G401 (cell line): ENCODE results near the gene RIBC2. TPM values are rescaled to one million over a fixed set of nuclear protein-coding genes. Genes with fewer than 3 reads are reported as not detected.
"Not testable (repeated sequence)": the region's sequence is repeated elsewhere in the genome, so short reads cannot be mapped to it uniquely, and the experiment has no call there.

Experiments
- DNase-seq: peaks from one replicate; pipeline ENCODE4 v3.0.0-alpha.2; 2015; ENCODE audit warnings: low spot score
- in situ Hi-C: cut with HindIII; loops from 2 replicates; pipeline ENCODE4 v1.10.0; 2016; ENCODE audit warnings: low sequenced_read_pairs, mixed read lengths
- total RNA-seq: library from RNA; depleted of rRNA; stranded (reverse); fragments of >200 nt; shearing (Covaris generic); gene quantifications from 2 replicates; pipeline ENCODE4 v1.2.3, GENCODE V29; 2014

The RIBC2 gene
- total RNA-seq, 1 experiment from 2014 or later = 6.6 TPM

DNA sequence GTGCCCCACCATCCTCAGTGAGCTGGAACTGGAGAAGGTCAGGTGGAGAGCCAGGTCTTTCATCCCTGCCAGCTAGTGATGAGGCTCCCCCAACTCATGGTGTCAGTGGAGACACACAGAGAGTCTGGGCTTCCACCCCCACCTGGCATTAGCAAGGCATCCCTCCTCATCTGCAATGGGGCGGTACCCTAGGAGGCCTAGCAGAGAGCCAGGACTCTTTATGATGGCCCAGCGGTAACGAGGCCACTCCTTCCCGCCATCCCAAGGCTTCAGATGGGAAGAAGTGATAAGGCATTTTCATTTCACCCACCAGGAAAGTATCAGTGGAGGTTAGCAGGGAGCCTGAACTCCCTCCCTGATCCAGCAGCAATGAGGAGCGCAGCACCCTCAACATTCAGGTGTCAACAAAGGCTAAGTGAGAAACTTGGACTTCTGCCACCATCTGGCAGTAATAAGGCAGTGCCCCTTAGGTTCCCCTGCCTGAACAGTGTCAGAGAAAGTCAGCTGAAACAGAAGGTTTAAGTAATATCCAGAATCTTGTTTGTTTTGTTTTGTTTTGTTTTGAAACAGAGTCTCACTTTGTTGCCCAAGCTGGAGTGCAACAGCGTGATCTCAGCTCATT is 48.7 kb downstream of the RIBC2 start:
- in situ Hi-C loops = no loop called here
- DNase-seq = no peak

DNA sequence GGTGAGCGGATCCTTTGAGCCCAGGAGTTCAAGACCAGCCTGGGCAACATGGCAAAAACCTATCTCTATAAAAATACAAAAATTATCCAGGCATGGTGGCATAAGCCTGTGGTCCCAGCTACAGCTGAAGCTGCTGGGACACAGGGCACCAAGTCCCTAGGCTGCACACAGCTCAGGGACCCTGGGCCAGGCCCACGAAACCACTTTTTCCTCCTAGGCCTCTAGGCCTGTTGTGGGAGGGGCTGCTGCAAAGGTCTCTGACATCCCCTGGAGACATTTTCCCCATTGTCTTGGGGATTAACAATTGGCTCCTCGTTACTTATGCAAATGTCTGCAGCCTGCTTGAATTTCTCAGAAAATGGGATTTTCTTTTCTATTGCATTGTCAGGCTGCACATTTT is 50.2 kb downstream of the RIBC2 start:
- in situ Hi-C loops, DNase-seq: not testable (repeated sequence)

DNA sequence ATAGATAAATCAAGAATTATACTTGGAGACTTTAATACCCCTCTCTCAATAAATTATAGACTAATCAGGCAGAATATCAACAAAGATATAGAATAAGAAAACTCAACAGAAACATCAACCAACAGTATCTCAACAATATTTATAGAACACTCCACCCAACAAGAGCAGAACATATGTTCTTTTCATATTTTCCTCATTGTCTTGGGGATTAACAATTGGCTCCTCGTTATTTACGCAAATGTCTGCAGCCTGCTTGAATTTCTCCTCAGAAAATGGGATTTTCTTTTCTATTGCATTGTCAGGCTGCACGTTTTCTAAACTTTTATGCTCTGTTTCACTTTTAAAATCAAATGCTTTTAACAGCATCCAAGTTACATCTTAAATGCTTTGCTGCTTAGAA is 52.1 kb downstream of the RIBC2 start:
- DNase-seq = no peak
- in situ Hi-C loops = no loop called here

DNA sequence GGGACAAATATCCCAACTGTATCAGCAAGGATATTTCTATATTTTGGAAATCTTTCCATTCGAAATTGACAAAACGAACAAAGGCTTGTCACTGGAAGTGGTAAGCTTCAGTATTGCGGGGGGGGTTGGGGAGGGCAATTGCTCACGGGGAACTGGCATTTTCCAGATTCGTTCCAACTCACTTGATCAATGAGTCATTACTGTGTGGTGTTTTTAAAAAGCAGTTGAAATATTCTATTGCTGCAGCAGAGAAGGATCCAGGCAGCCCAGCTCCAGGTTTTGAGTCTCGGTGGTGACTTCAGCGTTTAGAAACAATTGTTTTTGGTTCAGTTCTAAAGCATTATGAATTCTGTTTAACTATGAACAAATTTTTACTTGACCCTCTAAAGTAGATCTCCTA is 55.4 kb downstream of the RIBC2 start:
- DNase-seq = no peak
- in situ Hi-C loops = no loop called here

DNA sequence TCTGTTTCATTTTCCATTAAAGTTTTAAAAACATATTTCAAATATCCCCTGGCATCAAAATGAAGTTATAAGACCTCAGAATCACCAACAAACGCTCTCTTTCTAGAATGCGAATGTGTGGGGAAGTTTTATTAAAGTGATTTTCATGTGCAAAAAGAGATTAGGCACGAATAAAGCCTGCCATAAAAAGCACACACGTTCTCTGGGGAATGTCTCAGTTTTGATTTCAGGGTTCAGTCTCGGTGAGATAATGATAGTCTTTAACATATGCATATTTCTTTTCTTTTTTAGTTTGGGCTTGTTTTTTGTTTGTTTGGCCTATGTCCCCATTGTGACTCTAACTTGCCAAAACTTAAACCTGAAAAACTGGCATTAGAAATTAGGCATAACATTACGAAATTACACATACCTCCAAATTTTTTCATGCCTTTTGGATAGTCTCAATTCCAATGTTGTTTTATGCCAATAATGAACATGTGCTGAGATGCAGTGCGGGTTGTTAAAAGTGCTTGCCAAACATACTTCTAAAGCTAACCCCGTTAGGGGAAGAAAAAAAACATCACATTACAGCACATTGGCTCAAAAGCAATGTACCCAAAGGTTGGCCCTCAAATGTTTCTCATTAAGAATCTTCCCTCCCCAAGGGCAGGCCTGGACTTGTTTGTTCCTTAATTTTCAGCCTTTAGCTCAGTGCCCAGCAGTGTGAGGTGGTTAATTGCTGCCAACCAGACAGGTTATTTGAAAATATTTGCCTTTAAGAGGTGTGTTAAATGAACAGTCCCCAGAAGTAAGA is 56.0 kb downstream of the RIBC2 start:
- in situ Hi-C loops = no loop called here
- DNase-seq = no peak

DNA sequence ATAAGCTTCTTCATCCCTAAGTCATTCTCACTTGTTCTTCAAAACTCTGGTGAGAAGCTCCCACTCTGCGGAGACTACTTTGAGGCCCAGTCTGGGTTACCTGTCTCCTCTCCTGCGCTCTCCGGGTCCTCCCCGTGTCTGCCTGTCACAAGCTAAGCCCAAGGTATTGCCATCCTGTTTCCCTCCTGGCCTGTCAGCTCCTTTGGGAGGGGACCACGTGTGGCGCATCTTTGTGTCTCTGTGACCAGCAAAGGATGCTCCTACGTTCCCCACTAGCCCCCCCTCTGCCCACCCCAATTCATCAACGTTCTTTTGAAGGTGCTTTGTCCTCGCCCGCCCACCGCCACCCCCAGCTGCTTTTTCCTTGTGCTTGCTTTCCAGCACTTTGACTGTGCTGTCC is 57.4 kb downstream of the RIBC2 start:
- in situ Hi-C loops = no loop called here
- no peak for DNase-seq

DNA sequence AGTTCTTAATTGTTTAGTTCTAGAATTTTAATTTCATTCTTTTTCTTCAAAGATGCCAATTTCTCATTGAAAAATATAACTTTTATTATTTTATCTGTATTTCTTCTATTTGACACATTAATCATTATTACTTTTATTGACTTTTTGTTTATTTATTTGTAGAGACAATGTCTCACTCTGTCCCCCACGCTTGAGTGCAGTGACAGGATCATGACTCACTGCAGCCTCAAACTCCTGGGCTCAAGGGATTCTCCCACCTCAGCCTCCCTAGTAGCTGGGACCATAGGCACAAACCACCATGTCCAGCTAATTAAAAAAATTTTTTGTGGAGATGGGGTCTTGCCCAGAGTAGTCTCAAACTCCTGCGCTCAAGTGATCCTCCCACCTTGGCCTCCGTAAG is 58.9 kb downstream of the RIBC2 start:
- in situ Hi-C loops = no loop called here
- no peak for DNase-seq

DNA sequence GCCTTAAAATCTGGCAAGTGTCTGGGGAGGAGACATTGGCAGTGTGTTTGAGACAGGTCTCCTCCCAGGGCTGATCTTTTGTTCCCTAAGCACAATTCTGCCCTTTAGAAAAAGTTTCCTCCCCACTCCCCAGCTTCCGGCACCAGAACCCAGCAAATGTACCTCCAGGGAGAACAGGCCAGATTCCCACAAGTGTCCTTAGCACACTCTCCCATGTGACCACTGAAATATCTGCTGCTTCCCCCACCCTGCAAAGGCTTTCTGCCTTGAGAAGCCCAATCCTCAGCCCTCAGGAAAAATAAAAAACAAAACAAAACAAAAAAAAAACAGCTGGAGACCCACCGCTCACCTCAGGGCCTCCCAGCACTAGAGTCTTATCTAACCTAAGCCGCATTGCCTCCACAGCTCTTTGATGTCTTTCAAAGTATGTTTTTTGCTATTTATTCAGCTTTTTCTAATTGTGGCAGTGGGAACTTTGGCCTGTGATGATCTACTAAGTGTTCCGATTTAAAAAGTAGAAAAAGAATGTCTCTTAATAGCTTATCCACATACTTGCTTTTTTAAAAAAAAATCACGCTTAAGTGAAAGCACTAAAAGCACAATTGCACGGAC is 60.2 kb downstream of the RIBC2 start:
- in situ Hi-C loops = no loop called here
- no peak for DNase-seq

DNA sequence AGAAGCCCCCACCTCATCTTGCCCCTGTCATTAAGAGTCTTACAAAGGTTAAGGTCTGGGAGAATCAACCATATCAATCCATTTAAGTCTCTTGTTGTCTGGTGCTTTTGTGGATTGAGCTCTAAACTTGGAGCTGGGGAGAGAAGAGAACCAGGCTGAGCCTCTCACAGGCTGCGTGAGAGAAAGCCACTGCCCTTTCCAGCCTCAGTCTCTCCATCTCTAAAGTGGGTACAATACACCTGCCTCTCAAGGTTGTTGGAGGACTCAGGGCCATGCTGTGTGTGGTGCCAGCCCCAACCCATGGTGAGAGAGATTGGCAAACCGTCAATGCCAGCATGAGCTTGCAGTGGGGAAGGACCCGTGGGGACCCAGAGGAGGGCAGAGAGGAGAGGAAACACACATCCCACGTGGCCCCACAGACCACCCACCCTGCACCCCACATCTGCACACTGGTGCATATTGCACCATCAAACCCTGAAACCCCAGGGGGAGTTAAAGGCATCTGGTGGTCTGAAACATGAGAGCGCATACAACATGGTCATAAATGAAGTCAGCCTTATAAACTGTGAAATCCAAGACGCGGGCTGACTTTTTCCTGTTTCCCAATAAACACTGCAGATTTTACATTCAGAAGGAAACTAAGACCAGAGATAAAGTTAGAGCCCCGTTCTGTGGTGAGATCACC is 61.7 kb downstream of the RIBC2 start:
- DNase-seq = no peak
- in situ Hi-C loops = no loop called here

DNA sequence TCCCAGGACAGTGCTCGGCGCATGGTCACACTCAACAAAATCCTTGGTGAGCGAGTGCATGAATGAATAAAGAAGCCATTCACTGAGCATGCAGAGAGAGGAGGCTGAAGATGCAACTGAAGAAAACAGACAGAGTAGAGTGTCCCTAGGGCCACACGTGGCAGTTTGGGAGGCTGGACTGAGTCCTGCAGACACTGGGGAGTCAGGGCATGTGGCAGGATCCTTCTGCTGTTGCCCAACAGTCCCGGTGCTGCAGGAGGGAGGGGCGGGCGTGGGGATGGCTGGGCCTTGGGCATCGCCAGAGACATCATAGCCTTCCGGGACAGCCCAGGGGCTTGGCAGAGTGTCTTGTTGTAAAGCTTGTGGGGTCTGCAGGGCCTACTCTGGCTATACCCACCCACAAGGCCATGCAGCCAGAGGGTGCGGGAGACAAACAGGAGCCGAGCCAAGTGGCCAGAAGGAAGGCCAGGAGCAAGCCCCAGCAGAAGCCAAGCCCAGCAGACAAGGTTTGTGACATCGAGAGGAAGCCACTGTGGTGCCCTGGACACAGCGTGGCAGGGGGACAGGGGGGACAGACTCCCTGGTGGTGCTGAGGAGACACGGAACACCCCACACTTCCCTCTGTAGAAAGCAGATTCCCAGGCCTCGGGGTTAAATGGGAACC is 62.5 kb downstream of the RIBC2 start:
- no peak for DNase-seq
- in situ Hi-C loops = no loop called here

DNA sequence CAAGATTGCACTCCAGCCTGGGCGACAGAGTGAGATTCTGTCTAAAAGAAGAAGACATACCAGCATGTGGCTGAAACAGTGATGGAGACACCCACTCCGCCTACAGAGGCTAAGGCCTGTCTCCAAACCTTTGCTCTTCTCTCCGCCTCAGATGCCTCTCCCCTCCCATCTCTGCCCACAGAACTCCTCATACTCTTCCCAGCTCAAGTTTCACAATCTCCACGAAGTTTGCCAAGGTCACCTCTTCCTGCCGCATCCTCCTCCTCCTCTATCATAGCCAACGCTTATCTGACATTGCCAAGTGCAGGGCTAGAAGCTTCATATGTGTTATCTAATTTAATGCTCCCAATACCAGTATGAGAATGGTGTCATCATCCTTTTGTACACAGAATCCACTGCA is 63.3 kb downstream of the RIBC2 start:
- in situ Hi-C loops = no loop called here
- no peak for DNase-seq

DNA sequence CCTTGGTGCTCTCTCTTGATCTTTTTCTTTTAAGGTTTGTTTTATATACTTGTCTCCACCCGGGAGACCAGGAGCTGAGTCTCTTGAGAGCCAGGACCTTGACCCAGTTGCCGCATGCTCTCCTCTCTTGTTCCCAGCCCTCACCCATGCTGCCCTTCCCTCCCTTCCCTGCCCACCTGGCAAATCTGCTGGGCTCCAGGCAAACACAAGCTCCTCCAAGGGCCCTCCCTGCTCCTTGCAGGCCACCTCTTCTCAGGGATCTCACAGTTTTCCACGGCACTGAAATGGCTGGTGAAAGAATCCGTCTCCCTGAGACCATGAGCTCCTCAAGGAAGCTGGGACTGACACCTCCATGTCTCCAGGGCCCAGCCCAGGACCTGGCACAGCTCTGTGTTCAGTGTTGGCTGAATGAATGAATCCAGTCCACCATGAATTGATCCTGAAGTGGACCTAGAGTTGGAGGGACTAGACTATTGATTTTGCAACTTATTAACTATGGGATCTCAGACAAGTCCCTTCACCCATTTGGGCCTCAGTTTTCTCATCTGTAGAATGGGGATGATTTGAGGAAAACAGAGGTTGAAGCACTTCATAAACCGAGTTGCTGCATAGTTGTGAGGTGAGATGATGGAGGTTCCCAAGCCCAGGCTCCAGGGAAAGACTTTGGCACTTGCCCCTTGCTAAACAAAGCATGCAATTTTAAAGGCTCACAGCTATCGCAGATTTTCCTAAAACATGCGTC is 64.0 kb downstream of the RIBC2 start:
- in situ Hi-C loops = no loop called here
- no peak for DNase-seq

DNA sequence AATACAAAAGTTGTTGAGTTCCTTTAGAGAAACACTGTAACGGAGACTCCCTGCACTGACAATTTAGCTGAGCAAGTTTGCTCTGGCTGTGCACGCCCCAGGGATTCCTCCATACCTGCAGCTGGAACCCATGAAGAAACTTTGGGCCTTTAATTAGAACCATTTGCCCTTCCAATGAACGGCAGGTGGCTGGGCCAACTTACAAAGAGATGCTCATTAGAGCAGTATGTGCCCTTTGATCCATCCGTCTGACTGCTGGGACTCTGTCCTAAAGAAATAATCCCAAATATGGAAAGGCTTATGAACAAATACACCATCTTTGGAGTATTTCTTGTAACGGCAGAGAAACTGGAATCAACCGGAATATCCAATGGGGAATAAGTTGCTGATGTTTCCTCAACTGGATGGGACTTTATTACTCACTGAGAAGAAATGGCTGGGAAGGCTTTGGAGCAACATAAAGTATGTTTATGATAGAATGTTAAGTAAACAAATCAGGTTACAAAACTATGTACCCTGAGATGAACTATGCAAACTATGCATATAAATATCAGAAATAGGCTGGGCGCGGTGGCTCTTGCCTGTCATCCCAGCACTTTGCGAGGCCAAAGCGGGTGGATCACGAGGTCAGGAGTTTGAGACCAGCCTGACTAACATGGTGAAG is 64.7 kb downstream of the RIBC2 start:
- in situ Hi-C loops = no loop called here
- no peak for DNase-seq

DNA sequence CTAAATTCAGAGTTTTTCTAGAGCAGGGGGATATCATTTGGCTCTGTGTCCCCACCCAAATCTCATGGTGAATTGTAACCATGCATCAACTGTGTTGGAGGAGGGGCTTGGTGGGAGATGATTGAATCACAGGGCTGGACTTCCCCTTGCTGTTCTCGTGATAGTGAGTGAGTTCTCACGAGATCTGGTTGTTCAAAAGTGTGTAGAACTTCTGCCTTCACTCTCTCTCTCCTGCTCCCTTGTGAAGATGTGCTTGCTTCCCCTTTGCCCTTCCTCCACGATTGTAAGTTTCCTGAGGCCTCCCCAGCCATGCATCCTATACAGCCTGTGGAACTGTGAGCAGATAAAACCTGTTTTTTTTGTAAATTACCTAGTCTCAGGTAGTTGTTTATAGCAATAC is 67.2 kb downstream of the RIBC2 start:
- in situ Hi-C loops = no loop called here
- no peak for DNase-seq

DNA sequence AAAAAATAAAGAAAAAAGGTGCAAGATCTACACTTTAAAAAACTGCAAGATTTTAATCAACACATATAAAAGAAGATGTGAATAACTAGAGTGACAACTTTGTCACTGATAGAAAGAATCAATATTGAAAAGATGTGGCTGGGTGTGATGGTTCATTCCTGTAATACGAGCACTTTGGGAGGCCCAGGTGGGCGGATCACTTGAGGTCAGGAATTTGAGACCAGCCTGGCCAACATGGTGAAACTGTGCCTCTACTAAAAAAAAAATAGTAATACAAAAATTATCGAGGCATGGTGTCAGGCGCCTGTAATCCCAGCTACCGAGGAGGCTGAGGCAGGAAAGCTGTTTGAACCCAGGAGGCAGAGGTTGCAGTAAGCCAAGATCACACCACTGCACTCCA is 68.2 kb downstream of the RIBC2 start:
- in situ Hi-C loops = no loop called here
- no peak for DNase-seq
